Stimulated activated naive B cell treated with anti-CD40 and anti-IgM and Interleukin-4, amounts not matched to agents 10 μg/mL and 1 μg/mL and 100 μg/mL, for 72 hours (primary cell): ENCODE measurements around the gene SLC26A8.
A peak's percentile ranks its signal among the peaks of the same experiment; 100 is the strongest.

ENCODE experiments used
- ATAC-seq, 2 donors: fragments of 150-1000 bp; cut with Tn5 transposase; replicated peaks; 2 replicates each; pipeline ENCODE4 v1.10.0; 2021; ENCODE audit warnings: moderate library complexity in 1 of 2
- DNase-seq: peaks from one replicate; pipeline ENCODE4 v3.0.0; 2021
- H3K27ac Mint-ChIP-seq: one replicate; pipeline ENCODE4 v1.8.0; 2022; ENCODE audit warnings: mild to moderate bottlenecking, mixed read lengths
- H3K27me3 Mint-ChIP-seq, 2 donors: one replicate each; pipeline ENCODE4 v1.8.0; 2022; ENCODE audit warnings: mixed read lengths in 2 of 2
- H3K36me3 Mint-ChIP-seq, 2 donors: one replicate each; pipeline ENCODE4 v1.8.0; 2022; ENCODE audit warnings: mixed read lengths in 2 of 2, mild to moderate bottlenecking in 1 of 2
- H3K4me1 Mint-ChIP-seq, 2 donors: one replicate each; pipeline ENCODE4 v1.8.0; 2022; ENCODE audit warnings: mixed read lengths in 2 of 2, mild to moderate bottlenecking in 1 of 2
- H3K4me3 Mint-ChIP-seq, 2 donors: one replicate each; pipeline ENCODE4 v1.8.0; 2022; ENCODE audit warnings: mild to moderate bottlenecking in 2 of 2, mixed read lengths in 2 of 2, moderate library complexity in 1 of 2
- H3K9me3 Mint-ChIP-seq, 2 donors: one replicate each; pipeline ENCODE4 v1.8.0; 2022; ENCODE audit warnings: mixed read lengths in 2 of 2, mild to moderate bottlenecking in 1 of 2

SLC26A8 gene

GRCh38 chr6:36063318-36064060 is 39.0 kb upstream of the SLC26A8 start:
- no peak overlapping the region for H3K4me3 Mint-ChIP-seq
- DNase-seq (no peak), ATAC-seq (no peak)
- H3K4me1 Mint-ChIP-seq: peaks cover 26 to 37% of the 10 kb centered on the region in 2 donors
- no peaks in the 10 kb centered on the region for H3K27me3 Mint-ChIP-seq
- no peak overlapping the region for H3K27ac Mint-ChIP-seq
- peaks cover 26 to 41% of the 10 kb centered on the region in 2 donors for H3K36me3 Mint-ChIP-seq
- no peaks in the 10 kb centered on the region for H3K9me3 Mint-ChIP-seq

- DNase-seq: no peak
- H3K27ac Mint-ChIP-seq: no peak overlapping the region
- no peaks in the 10 kb centered on the region for H3K9me3 Mint-ChIP-seq
- peaks cover 21 to 35% of the 10 kb centered on the region in 2 donors for H3K36me3 Mint-ChIP-seq
- no peaks in the 10 kb centered on the region for H3K27me3 Mint-ChIP-seq
- no peak for ATAC-seq
- H3K4me1 Mint-ChIP-seq: peaks cover 18 to 24% of the 10 kb centered on the region in 2 donors
- H3K4me3 Mint-ChIP-seq: no peak overlapping the region
Measured at GRCh38 chr6:36062247-36062646, 37.8 kb upstream of the SLC26A8 start.

GRCh38 chr6:36061236-36061635 is 36.8 kb upstream of the SLC26A8 start:
- DNase-seq (no peak), ATAC-seq (no peak)
- Mint-ChIP-seq H3K27me3 (no peaks in the 10 kb centered on the region), H3K4me3 (no peak overlapping the region), H3K4me1 (peaks cover 14 to 17% of the 10 kb centered on the region in 2 donors), H3K9me3 (no peaks in the 10 kb centered on the region), H3K36me3 (peaks cover 17 to 33% of the 10 kb centered on the region in 2 donors), H3K27ac (no peak overlapping the region)

GRCh38 chr6:36056178-36056577 is 31.7 kb upstream of the SLC26A8 start:
- H3K27me3 Mint-ChIP-seq: no peaks in the 10 kb centered on the region
- peak overlapping the region; percentile 79 for H3K27ac Mint-ChIP-seq

GRCh38 chr6:36054956-36055355 is 30.5 kb upstream of the SLC26A8 start:
- Mint-ChIP-seq H3K9me3 (no peaks in the 10 kb centered on the region), H3K27me3 (no peaks in the 10 kb centered on the region), H3K27ac (no peak overlapping the region), H3K4me1 (peaks cover 0 to 1% of the 10 kb centered on the region in 2 donors), H3K36me3 (peaks cover 11 to 16% of the 10 kb centered on the region in 2 donors), H3K4me3 (no peak overlapping the region)
- DNase-seq: no peak
- ATAC-seq: no peak

More at GRCh38 chr6:36056178-36056577, 31.7 kb upstream of the SLC26A8 start:
- peaks cover 15 to 24% of the 10 kb centered on the region in 2 donors for H3K36me3 Mint-ChIP-seq
- DNase-seq (no peak), ATAC-seq (no peak)
- no peak overlapping the region for H3K4me3 Mint-ChIP-seq
- H3K9me3 Mint-ChIP-seq: no peaks in the 10 kb centered on the region
- H3K4me1 Mint-ChIP-seq: peaks cover 0 to 1% of the 10 kb centered on the region in 2 donors

GRCh38 chr6:36054415-36054814 is 30.0 kb upstream of the SLC26A8 start:
- no peaks in the 10 kb centered on the region for H3K27me3 Mint-ChIP-seq
- H3K9me3 Mint-ChIP-seq: no peaks in the 10 kb centered on the region
- peaks cover 0 to 1% of the 10 kb centered on the region in 2 donors for H3K4me1 Mint-ChIP-seq
- ATAC-seq: no peak
- no peak overlapping the region for H3K27ac Mint-ChIP-seq
- peaks cover 7 to 11% of the 10 kb centered on the region in 2 donors for H3K36me3 Mint-ChIP-seq
- no peak for DNase-seq
- H3K4me3 Mint-ChIP-seq: no peak overlapping the region

- H3K9me3 Mint-ChIP-seq: no peaks in the 10 kb centered on the region
- peaks cover 0 to 1% of the 10 kb centered on the region in 2 donors for H3K4me1 Mint-ChIP-seq
- no peaks in the 10 kb centered on the region for H3K27me3 Mint-ChIP-seq
- ATAC-seq (no peak), DNase-seq (no peak)
- peaks cover 5 to 8% of the 10 kb centered on the region in 2 donors for H3K36me3 Mint-ChIP-seq
- no peak overlapping the region for H3K4me3 Mint-ChIP-seq
- no peak overlapping the region for H3K27ac Mint-ChIP-seq
Measured at GRCh38 chr6:36053878-36054277, 29.4 kb upstream of the SLC26A8 start.

- DNase-seq: no peak
- H3K27ac Mint-ChIP-seq: no peak overlapping the region
- no peaks in the 10 kb centered on the region for H3K27me3 Mint-ChIP-seq
- no peaks in the 10 kb centered on the region for H3K9me3 Mint-ChIP-seq
- no peak for ATAC-seq
- no peak overlapping the region for H3K4me3 Mint-ChIP-seq
- peaks cover 3 to 4% of the 10 kb centered on the region in 2 donors for H3K4me1 Mint-ChIP-seq
- H3K36me3 Mint-ChIP-seq: peaks cover 4 to 6% of the 10 kb centered on the region in 2 donors
Measured at GRCh38 chr6:36052097-36052496, 27.7 kb upstream of the SLC26A8 start.

GRCh38 chr6:36050947-36051710 is 26.7 kb upstream of the SLC26A8 start:
- Mint-ChIP-seq H3K4me3 (no peak overlapping the region), H3K27ac (no peak overlapping the region), H3K27me3 (no peaks in the 10 kb centered on the region), H3K9me3 (peaks cover 0 to 2% of the 10 kb centered on the region in 2 donors), H3K4me1 (peaks cover 7 to 8% of the 10 kb centered on the region in 2 donors), H3K36me3 (peaks cover 7 to 8% of the 10 kb centered on the region in 2 donors)
- no peak for DNase-seq
- no peak for ATAC-seq

GRCh38 chr6:36050305-36050704 is 25.9 kb upstream of the SLC26A8 start:
- H3K27me3 Mint-ChIP-seq: no peaks in the 10 kb centered on the region
- ATAC-seq (no peak), DNase-seq (no peak)
- H3K9me3 Mint-ChIP-seq: peaks cover 0 to 2% of the 10 kb centered on the region in 2 donors
- no peak overlapping the region for H3K27ac Mint-ChIP-seq
- H3K4me3 Mint-ChIP-seq: no peak overlapping the region
- H3K4me1 Mint-ChIP-seq: peaks cover 7 to 8% of the 10 kb centered on the region in 2 donors
- peaks cover 7% of the 10 kb centered on the region in 2 donors for H3K36me3 Mint-ChIP-seq

- DNase-seq: no peak
- peaks cover 0 to 2% of the 10 kb centered on the region in 2 donors for H3K9me3 Mint-ChIP-seq
- H3K27me3 Mint-ChIP-seq: no peaks in the 10 kb centered on the region
- no peak overlapping the region for H3K27ac Mint-ChIP-seq
- H3K4me3 Mint-ChIP-seq: no peak overlapping the region
- H3K36me3 Mint-ChIP-seq: peaks cover 7 to 9% of the 10 kb centered on the region in 2 donors
- ATAC-seq: peak; percentile 39 to 58
- peaks cover 7 to 8% of the 10 kb centered on the region in 2 donors for H3K4me1 Mint-ChIP-seq
Measured at GRCh38 chr6:36049582-36049981, 25.1 kb upstream of the SLC26A8 start.

GRCh38 chr6:36042618-36043260 is 18.3 kb upstream of the SLC26A8 start:
- Mint-ChIP-seq H3K4me1 (peaks cover 31 to 55% of the 10 kb centered on the region in 2 donors), H3K27ac (no peak overlapping the region), H3K9me3 (peaks cover 0 to 2% of the 10 kb centered on the region in 2 donors), H3K4me3 (no peak overlapping the region), H3K36me3 (peaks cover 14 to 16% of the 10 kb centered on the region in 2 donors), H3K27me3 (no peaks in the 10 kb centered on the region)
- ATAC-seq (no peak), DNase-seq (no peak)

- peaks cover 31 to 60% of the 10 kb centered on the region in 2 donors for H3K4me1 Mint-ChIP-seq
- H3K27me3 Mint-ChIP-seq: no peaks in the 10 kb centered on the region
- no peaks in the 10 kb centered on the region for H3K9me3 Mint-ChIP-seq
- ATAC-seq (no peak), DNase-seq (no peak)
- H3K27ac Mint-ChIP-seq: no peak overlapping the region
- H3K4me3 Mint-ChIP-seq: no peak overlapping the region
- peaks cover 12 to 13% of the 10 kb centered on the region in 2 donors for H3K36me3 Mint-ChIP-seq
Measured at GRCh38 chr6:36040958-36041357, 16.5 kb upstream of the SLC26A8 start.

GRCh38 chr6:36039112-36039511 is 14.7 kb upstream of the SLC26A8 start:
- H3K9me3 Mint-ChIP-seq: no peaks in the 10 kb centered on the region
- ATAC-seq (no peak), DNase-seq (no peak)
- H3K27ac Mint-ChIP-seq: peak overlapping the region; percentile 40
- H3K4me1 Mint-ChIP-seq: peaks cover 34 to 69% of the 10 kb centered on the region in 2 donors
- H3K27me3 Mint-ChIP-seq: no peaks in the 10 kb centered on the region
- peaks cover 7 to 13% of the 10 kb centered on the region in 2 donors for H3K36me3 Mint-ChIP-seq
- no peak overlapping the region for H3K4me3 Mint-ChIP-seq
